Choroid plexus epithelial cell (primary cell): ENCODE results near the gene NUDT21.
"Not testable (repeated sequence)": the region's sequence is repeated elsewhere in the genome, so short reads cannot be mapped to it uniquely, and the experiment has no call there.

ENCODE experiments used
- DNase-seq: peaks from one replicate; pipeline ENCODE4 v3.0.0-alpha.2; 2010; ENCODE audit warnings: low read depth
- H3K4me3 ChIP-seq: 2 replicates; pipeline ENCODE4 v1.5.1; 2011; ENCODE audit warnings: low read depth, mild to moderate bottlenecking, control low read depth, low read length, moderate library complexity
- TF ChIP-seq, protein P1 (sequence below): conservative IDR thresholded peaks from 2 replicates; pipeline ENCODE4 v1.5.1; 2011; ENCODE audit warnings: low read depth, mild to moderate bottlenecking, control low read depth, inconsistent platforms, low read length, moderate library complexity

NUDT21 gene

DNA sequence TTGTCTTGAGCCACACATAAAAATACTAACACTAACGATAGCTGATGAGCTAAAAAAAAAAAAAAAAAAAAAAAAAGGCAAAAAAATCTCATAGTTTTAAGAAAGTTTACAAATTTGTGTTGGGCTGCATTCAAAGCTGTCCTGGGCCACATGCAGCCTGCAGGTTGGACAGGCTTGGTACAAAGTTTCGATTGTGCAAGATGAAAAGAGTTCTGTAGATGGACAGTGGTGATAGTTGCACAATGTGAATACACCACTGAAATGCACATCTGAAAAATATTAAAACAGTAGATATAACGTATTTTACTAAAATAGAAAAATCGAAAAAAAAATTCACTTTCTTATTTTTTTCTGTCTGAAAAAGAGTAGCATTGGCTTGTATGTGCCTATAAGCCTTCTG, 68.7 kb downstream of the NUDT21 start:
- no peak overlapping the region for H3K4me3 ChIP-seq
- no peak for DNase-seq
- TF ChIP-seq, protein P1, sequence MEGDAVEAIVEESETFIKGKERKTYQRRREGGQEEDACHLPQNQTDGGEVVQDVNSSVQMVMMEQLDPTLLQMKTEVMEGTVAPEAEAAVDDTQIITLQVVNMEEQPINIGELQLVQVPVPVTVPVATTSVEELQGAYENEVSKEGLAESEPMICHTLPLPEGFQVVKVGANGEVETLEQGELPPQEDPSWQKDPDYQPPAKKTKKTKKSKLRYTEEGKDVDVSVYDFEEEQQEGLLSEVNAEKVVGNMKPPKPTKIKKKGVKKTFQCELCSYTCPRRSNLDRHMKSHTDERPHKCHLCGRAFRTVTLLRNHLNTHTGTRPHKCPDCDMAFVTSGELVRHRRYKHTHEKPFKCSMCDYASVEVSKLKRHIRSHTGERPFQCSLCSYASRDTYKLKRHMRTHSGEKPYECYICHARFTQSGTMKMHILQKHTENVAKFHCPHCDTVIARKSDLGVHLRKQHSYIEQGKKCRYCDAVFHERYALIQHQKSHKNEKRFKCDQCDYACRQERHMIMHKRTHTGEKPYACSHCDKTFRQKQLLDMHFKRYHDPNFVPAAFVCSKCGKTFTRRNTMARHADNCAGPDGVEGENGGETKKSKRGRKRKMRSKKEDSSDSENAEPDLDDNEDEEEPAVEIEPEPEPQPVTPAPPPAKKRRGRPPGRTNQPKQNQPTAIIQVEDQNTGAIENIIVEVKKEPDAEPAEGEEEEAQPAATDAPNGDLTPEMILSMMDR = no peak

DNA sequence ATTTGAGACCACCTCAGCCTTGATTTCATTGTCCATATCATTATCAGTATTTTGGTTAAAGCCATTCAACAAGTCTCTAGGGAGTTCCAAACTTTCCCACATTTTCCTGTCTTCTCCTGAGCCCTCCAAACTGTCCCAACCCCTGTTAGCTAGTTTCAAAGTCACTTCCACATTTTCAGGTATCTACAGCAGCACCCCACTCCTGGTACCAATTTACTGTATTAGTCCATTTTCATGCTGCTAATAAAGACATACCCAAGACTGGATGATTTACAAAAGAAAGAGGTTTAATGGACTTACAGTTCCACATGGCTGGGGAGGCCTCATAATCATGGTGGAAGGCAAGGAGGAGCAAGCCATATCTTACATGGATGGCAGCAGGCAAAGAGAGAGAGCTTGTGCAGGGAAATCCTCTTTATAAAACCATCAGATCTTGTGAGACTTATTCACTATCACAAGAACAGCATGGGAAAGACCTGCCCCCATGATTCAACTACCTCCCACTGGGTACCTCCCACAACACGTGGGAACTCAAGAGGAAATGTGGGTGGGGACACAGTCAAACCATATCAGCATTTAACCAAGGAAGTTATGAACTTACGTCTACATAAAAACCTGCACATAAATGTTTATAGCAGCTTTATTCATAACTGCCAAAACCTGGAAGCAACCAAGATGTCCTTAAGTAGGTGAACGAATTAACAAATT, 70.2 kb downstream of the NUDT21 start:
- not testable (repeated sequence) for DNase-seq, H3K4me3 ChIP-seq
